A549 (cell line): ENCODE data around the gene POLE. TPM values are rescaled to one million over a fixed set of nuclear protein-coding genes. Genes with fewer than 3 reads are reported as not detected.

Experiments
- ATAC-seq, 2 experiments: fragments of 200-7000 bp in 1 of 2; fragments of >200 bp in 1 of 2; cut with Nextera tagmentation in 1 of 2; cut with Tn5 transposase in 1 of 2; 3 replicates each; pipeline versions ENCODE4 v1.8.0 to v1.9.1; 2018 to 2020; ENCODE audit warnings: mild to moderate bottlenecking in 1 of 2, moderate library complexity in 1 of 2
- CTCF ChIA-PET: fragments of 300-600 bp; sonication (Branson Sonifier 250); formaldehyde crosslinking; extraction: SDS; loops from one replicate; lab custom pipeline; 2021; ENCODE audit warnings: antibody characterized with exemption, inconsistent platforms; lab: Yijun Ruan, JAX
- POLR2A ChIA-PET: fragments of 350-600 bp; formaldehyde crosslinking; extraction: SDS; loops from one replicate; lab custom pipeline; 2021; ENCODE audit warnings: antibody characterized with exemption, inconsistent platforms; lab: Yijun Ruan, JAX
- DNase-seq, 2 experiments: peaks; one replicate each; pipeline versions ENCODE4 v3.0.0 to v3.0.0-alpha.2; 2011 to 2016; ENCODE audit warnings: low read depth in 1 of 2, low spot score in 1 of 2
- FAIRE-seq: peaks from 2 replicates; lab custom pipeline; 2011; peaks lifted over from hg19 to GRCh38; lab: Jason Lieb, UNC
- H3K27ac ChIP-seq, 2 experiments: fragments of >200 bp; sonication (Bioruptor Twin); formaldehyde crosslinking; 3 replicates each; pipeline ENCODE4 v1.5.1; 2016 to 2017
- H3K4me1 ChIP-seq: fragments of >200 bp; sonication (Bioruptor Twin); formaldehyde crosslinking; 3 replicates; pipeline ENCODE4 v1.6.1; 2016
- H3K4me2 ChIP-seq: fragments of >200 bp; sonication (Bioruptor Twin); formaldehyde crosslinking; 3 replicates; pipeline ENCODE4 v1.6.1; 2016
- H3K4me3 ChIP-seq: fragments of >200 bp; sonication (Bioruptor Twin); formaldehyde crosslinking; 3 replicates; pipeline ENCODE4 v1.5.1; 2016
- H3K9me3 ChIP-seq: fragments of >200 bp; sonication (Bioruptor Twin); formaldehyde crosslinking; 3 replicates; pipeline ENCODE4 v1.6.1; 2016
- ATOH8 ChIP-seq: fragments of 250-450 bp; sonication (Bioruptor Pico); IDR thresholded peaks from 2 replicates; pipeline ENCODE4 v1.5.0; 2020; ENCODE audit warnings: low read depth, mild to moderate bottlenecking, moderate library complexity
- BCL3 ChIP-seq: fragments of >200 bp; sonication (Bioruptor Twin); formaldehyde crosslinking; IDR thresholded peaks from 3 replicates; pipeline ENCODE4 v1.6.1; 2016
- BHLHE40 ChIP-seq: IDR thresholded peaks from 2 replicates; pipeline ENCODE4 v1.6.1; 2012; ENCODE audit warnings: low read depth, low read length, inconsistent platforms
- CBX8 ChIP-seq: fragments of 200-600 bp; sonication (generic); IDR thresholded peaks from 2 replicates; pipeline ENCODE4 v1.6.1; 2016
- CTCF ChIP-seq: fragments of >200 bp; sonication (Bioruptor Twin); formaldehyde crosslinking; IDR thresholded peaks from 3 replicates; pipeline ENCODE4 v1.5.1; 2016
- E2F6 ChIP-seq: IDR thresholded peaks from 2 replicates; pipeline ENCODE4 v1.6.1; 2012; ENCODE audit warnings: low read depth, borderline replicate concordance
- ELK1 ChIP-seq: fragments of 150-350 bp; IDR thresholded peaks from 2 replicates; pipeline ENCODE4 v1.6.1; 2014; ENCODE audit warnings: low read depth, mild to moderate bottlenecking, low read length
- FOSL2 ChIP-seq, 2 experiments: fragments of 450-650 bp in 1 of 2; fragments of >200 bp in 1 of 2; sonication (Bioruptor Twin) in 1 of 2; formaldehyde crosslinking; IDR thresholded peaks; 2 replicates each; pipeline versions ENCODE4 v1.5.0 to v1.6.1; 2016 to 2020; ENCODE audit warnings: mild to moderate bottlenecking in 1 of 2, moderate library complexity in 1 of 2
- GATA3 ChIP-seq: IDR thresholded peaks from 2 replicates; pipeline ENCODE4 v1.6.1; 2012; ENCODE audit warnings: borderline replicate concordance
- HDAC2 ChIP-seq: fragments of 200-600 bp; sonication (generic); IDR thresholded peaks from 2 replicates; pipeline ENCODE4 v1.6.1; 2016
- HOXA7 ChIP-seq: fragments of 250-450 bp; sonication (Bioruptor Pico); IDR thresholded peaks from 2 replicates; pipeline ENCODE4 v1.5.0; 2020; ENCODE audit warnings: mild to moderate bottlenecking, moderate library complexity
- HOXB13 ChIP-seq: fragments of 250-450 bp; sonication (Bioruptor Pico); IDR thresholded peaks from 2 replicates; pipeline ENCODE4 v1.5.0; 2020; ENCODE audit warnings: low read depth, mild to moderate bottlenecking, moderate library complexity
- HOXB5 ChIP-seq: fragments of 250-450 bp; sonication (Bioruptor Pico); IDR thresholded peaks from 2 replicates; pipeline ENCODE4 v1.5.0; 2020; ENCODE audit warnings: mild to moderate bottlenecking, moderate library complexity
- NFE2L2 ChIP-seq: fragments of 150-350 bp; conservative IDR thresholded peaks from 2 replicates; pipeline ENCODE4 v1.6.1; 2014; ENCODE audit warnings: low read length
- POLR2AphosphoS2 ChIP-seq: conservative IDR thresholded peaks from 2 replicates; pipeline ENCODE4 v1.6.1; 2012; ENCODE audit warnings: low read length, improper control_type of control experiment, inconsistent platforms
- RAD21 ChIP-seq, 2 experiments: fragments of >200 bp in 1 of 2; sonication (Bioruptor Twin) in 1 of 2; formaldehyde crosslinking in 1 of 2; IDR thresholded peaks in 1 of 2; conservative IDR thresholded peaks in 1 of 2; 2 replicates in 1 of 2; 3 replicates in 1 of 2; pipeline ENCODE4 v1.6.1; 2012 to 2018; ENCODE audit warnings: inconsistent platforms in 1 of 2
- RNF2 ChIP-seq: fragments of 200-600 bp; sonication (generic); IDR thresholded peaks from 2 replicates; pipeline ENCODE4 v1.6.1; 2016; ENCODE audit warnings: low read depth, mild to moderate bottlenecking, antibody characterized with exemption, moderate library complexity, borderline replicate concordance
- SREBF2 ChIP-seq: fragments of 450-650 bp; IDR thresholded peaks from 2 replicates; pipeline ENCODE4 v1.6.1; 2014; ENCODE audit warnings: mild to moderate bottlenecking, moderate library complexity
- USF2 ChIP-seq: fragments of 450-650 bp; IDR thresholded peaks from 2 replicates; pipeline ENCODE4 v1.6.1; 2014; ENCODE audit warnings: antibody characterized with exemption
- ZSCAN20 ChIP-seq: fragments of 250-450 bp; sonication (Bioruptor Pico); IDR thresholded peaks from 2 replicates; pipeline ENCODE4 v1.8.0; 2022; ENCODE audit warnings: mild to moderate bottlenecking, moderate library complexity
- WGBS: methylation state at CpG from one replicate; pipeline ENCODE4 v1.1.6; 2017; ENCODE audit errors: missing lambda C conversion rate; 5-methylcytosine and 5-hydroxymethylcytosine counted together
- polyA plus RNA-seq, 4 experiments: library from polyadenylated mRNA; depleted of rRNA in 3 of 4; stranded (reverse); fragments of >200 nt; fragmentation: RNase III in 1 of 4; extraction: RNeasy Plus Mini Kit Qiagen cat#74134 plus additional on column Dnase treatment in 1 of 4; gene quantifications; 2 replicates in 3 of 4; 3 replicates in 1 of 4; pipeline ENCODE4 v1.2.3, GENCODE V29; 2011 to 2017

Gene POLE
- polyA plus RNA-seq, 2 of the 4 experiments (the other 2 are of a cell fraction), result 28.9 to 67.2 TPM

- ATAC-seq (no peak), DNase-seq (no peak), FAIRE-seq (no peak)
- no peak overlapping the region for H3K4me2 ChIP-seq
- H3K4me3 ChIP-seq, result no peak overlapping the region
- ChIA-PET CTCF (interaction anchor here (0.7 to 6.3 kb wide), 8 partner anchors 12 to 188 kb away, joined by 3 to 46 read pairs (median 4); no protein-coding TSS in a partner anchor), POLR2A (no interaction called here)
- H3K9me3 ChIP-seq, result no peaks in the 10 kb centered on the region
- TF ChIP-seq NFE2L2, result no peak
- TF ChIP-seq SREBF2, result no peak
- WGBS, result 70% methylated on average over 29 of the region's 29 CpGs
- peaks cover 8% of the 10 kb centered on the region; the same call in 1 of the 3 replicates for H3K4me1 ChIP-seq
- H3K27ac ChIP-seq, result no peak overlapping the region
Observed at GRCh38 chr12:132602572-132603239, 84.4 kb downstream of the POLE start.

GRCh38 chr12:132601171-132601883 is 85.8 kb downstream of the POLE start:
- DNase-seq (no peak), FAIRE-seq (no peak), ATAC-seq (no peak)
- ChIA-PET CTCF (interaction anchor here (0.6 to 6.3 kb wide), 14 partner anchors 9 to 312 kb away, joined by 3 to 46 read pairs (median 4); partner anchors contain the start of gene LRCOL1), POLR2A (no interaction called here)
- Histone ChIP-seq H3K4me1 (peaks cover 8% of the 10 kb centered on the region; the same call in 1 of the 3 replicates), H3K4me3 (no peak overlapping the region; the same call in 1 of the 3 replicates), H3K9me3 (no peaks in the 10 kb centered on the region), H3K27ac (no peak overlapping the region; a peak in 1 of 6 replicates), H3K4me2 (peak overlapping the region; percentile 83; the same call in 2 of the 3 replicates)
- TF ChIP-seq USF2 (no peak), ELK1 (no peak), HOXA7 (CRISPR knock-in tag) (no peak), FOSL2 (IDR thresholded peaks at IDR 0.05) (no peak), FOSL2 (CRISPR knock-in tag; IDR thresholded peaks at IDR 0.05) (no peak), GATA3 (no peak), POLR2AphosphoS2 (no peak), RAD21 (conservative IDR thresholded peaks at IDR 0.05 in 1 of 2, IDR thresholded peaks at IDR 0.05 in 1 of 2) (no peak), CBX8 (no peak), RNF2 (no peak), BCL3 (no peak)
- WGBS, result 66% methylated on average over 17 of the region's 31 CpGs

GRCh38 chr12:132600048-132601032 is 86.8 kb downstream of the POLE start:
- H3K4me2 ChIP-seq, result peak overlapping the region; percentile 83
- POLR2A ChIA-PET, result no interaction called here
- peak; percentile 84 to 91 for ATAC-seq
- TF ChIP-seq ATOH8 (CRISPR knock-in tag) (no peak), HOXB5 (no peak), HDAC2 (no peak), HOXA7 (CRISPR knock-in tag) (no peak), CTCF (peak; percentile 74), E2F6 (peak; percentile 47; the same call in 1 of the 2 replicates), BHLHE40 (no peak), ZSCAN20 (CRISPR knock-in tag) (no peak), HOXB13 (CRISPR knock-in tag) (no peak), POLR2AphosphoS2 (no peak)

More at GRCh38 chr12:132600048-132601032, 86.8 kb downstream of the POLE start:
- CTCF ChIA-PET, result interaction anchor here (0.7 to 6.3 kb wide), 18 partner anchors 9 to 311 kb away, joined by 3 to 46 read pairs (median 4); partner anchors contain the start of genes LRCOL1 and P2RX2
- WGBS, result 41% methylated on average over 44 of the region's 45 CpGs
- Histone ChIP-seq H3K27ac (peak overlapping the region; percentile 38 to 78; a peak in 5 of 6 replicates), H3K4me3 (peak overlapping the region; percentile 36), H3K9me3 (no peaks in the 10 kb centered on the region), H3K4me1 (peaks cover 11% of the 10 kb centered on the region; the same call in 1 of the 3 replicates)
- FAIRE-seq, result no peak
- DNase-seq, result peak; percentile 76 to 78
